ENCODE results near the gene UVRAG.

UVRAG gene

DNA sequence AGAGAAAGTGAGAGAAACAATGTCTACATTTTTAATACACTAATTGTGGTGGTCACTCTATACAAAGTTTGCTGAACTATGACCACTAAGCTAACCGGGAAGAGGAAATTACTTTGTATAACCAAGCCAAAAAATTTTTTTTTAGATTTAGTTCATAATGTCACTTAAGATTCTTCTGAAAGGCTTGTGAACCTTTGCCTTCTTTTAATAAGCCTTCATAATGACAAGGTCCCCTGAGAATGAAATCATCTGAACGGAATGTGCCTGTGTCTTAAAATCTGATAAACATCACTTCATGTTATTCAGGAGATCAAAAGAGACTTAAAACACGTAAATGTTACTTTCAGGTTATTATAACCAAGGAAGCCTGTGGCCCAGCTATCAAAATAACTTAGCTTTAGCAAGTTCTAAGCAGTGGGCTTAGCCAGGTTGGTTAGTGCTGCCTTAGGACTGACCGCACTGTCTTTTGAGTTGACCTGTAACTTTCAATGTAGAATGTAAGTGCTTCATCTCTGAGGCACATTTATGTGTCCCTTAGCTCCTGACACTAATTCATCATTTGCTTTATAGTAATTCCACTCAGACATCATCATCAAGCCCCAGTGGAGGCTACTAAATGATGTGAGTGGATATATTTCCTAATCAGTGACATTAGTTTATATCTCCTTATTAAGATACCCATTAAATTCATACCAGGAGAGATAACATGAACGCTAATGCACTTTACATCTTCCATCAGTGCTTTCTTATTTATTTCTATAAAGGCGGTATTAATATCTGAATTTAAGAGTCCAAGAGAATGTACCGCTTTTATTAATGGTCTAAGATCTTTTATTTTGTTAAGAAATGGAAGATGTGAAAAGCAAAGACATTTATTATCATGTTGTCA lies 268.8 kb downstream of the UVRAG start:
- no peak for DNase-seq

DNA sequence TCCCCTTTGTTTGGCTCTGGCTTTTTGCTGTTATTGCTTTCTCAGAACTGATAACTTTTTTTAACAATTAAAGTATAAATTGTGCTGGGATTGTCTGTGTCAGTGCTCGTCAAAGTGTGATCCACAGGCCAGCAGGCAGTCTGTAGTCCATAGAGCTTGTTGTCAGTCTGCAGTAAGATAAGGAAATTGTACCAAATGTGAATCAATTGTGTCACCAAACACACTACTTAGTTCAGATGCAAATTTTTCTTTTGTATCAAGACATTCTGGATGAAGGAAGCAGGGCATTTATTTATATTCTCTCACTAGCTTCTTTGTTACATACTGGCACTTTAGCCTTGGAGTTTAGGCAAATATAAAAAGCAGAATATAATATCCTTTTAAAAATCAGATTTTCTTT lies 270.3 kb downstream of the UVRAG start:
- DNase-seq = no peak

DNA sequence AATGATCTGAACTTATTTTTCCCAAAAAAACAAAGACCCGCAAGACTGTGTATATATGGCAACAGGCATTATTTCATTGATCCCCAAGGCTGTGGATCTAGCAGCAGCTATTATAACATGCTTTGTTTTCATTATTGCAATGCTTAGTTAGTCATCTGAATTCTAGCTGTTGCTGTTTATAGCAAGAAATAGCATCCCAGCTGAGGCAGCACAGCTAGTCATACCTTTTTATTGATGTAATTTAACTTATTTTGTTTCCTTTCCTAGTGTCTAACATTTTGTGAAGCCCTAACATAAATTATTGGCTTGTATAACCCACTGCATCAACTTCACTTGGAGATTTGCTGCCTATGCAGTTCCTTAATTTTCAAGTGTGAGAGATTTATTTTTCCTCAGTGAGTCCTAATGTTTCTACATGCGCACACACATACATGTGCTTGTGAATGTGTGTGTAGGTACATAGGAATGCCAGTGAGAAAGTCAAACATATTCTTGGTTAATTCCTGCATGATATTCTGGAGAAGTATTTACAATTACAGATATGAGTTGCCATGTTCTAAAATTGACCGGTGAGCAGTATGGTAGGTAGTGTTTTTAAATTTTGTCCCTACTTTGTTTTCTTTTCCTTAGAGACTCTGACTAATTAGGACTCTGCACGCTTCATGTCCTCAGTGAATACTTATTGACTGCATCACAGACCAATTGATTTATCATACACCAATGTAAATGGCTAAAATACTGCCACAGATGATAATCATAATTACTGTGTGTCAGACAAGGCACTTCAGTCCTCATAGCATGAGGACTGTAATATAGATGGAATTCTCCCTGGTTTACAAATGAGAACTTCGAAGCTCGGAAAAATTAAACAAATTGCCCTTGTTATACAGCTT lies 272.0 kb downstream of the UVRAG start:
- no peak for DNase-seq

DNA sequence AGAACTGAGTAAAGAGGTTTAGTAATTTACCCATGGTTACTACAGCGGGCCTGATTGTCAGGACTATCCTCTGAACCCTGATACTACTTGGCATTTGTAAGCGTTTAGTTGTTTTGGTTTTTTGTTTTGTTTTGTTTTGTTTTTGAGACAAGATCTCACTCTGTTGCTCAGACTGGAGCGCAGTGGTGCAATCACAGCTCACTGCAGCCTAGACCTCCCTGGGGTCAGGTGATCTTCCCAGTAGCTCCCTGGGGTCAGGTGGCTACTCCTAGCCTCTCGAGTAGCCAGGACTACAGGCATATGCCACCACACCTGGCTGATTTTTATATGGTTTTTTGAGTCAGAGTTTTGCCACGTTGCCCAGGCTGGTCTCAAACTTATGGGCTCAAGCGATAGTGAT lies 272.7 kb downstream of the UVRAG start:
- DNase-seq = no peak

DNA sequence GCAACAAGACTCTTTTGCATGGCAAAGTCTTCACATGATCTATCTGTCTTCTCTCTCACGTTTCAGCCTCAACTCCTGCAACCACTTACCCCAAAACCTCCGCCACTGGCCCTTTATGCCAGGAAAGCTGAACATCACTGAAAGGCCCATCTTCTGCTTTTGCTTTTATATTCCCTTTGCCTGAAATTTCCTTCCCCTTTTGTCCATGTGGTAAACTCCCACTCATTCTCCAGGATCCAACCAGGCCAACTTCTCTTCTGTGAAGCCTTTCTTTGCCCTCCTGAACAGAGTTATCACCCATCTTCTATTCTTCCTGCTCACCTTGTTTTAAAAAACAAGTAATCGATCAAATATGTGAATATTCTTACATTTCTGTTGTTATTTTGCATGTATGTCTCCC lies 273.5 kb downstream of the UVRAG start:
- no peak for DNase-seq

DNA sequence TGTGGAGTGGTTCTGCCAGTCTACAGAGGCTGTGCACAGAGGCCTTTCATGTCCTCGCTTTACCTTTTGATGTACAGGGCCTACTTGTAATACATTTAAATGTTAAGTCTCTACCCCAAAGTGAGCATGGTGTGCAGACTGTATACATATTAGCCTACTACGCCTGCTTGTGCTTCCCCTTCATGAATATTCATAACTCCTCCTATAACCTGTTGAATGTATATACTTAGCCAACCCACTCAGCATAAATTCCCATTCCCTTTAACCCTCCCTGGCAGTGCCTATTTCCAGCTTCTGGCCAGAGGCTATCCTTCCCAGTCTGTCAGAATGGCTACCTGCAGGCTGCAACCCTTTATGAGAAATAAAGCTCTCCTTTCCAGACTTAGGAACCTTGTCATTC lies 275.2 kb downstream of the UVRAG start:
- no peak for DNase-seq

DNA sequence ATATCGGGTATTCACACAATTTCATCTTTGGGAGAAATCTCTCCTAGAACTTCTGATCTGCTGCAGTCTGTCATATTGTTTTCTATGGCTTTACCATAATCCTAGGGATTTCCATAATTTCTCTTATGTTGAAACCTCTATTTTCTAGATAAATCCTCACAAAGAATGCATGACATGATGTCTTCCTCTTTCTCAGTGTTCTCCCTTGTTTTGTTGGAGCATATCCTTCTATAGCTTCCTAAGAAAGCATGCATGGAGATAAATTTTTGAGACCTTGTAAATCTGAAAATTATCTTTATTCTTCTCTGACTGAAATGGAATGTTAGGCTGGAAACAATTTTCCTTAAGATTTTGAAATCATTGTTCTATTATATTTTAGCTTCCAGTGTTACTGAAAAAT lies 275.8 kb downstream of the UVRAG start:
- DNase-seq = no peak

DNA sequence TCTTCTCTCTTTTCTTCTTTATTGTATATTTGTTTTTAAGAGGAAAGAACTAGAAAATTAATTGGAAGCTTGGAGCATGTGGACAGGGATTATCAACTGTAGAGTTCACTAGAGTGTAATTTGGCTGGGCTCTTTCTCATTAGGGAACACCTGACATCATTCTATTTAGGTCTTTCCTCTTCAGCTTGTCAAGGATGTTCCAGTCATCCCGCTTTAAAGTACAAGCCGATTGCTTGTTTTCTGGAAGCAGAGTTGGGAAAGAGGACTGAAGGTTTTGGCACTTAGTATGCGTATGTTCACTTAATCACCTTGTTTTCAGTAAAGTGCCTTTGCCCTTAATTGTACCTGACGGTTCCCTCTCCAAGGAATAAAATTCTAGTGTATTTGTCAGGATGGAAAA lies 279.7 kb downstream of the UVRAG start:
- DNase-seq = no peak

DNA sequence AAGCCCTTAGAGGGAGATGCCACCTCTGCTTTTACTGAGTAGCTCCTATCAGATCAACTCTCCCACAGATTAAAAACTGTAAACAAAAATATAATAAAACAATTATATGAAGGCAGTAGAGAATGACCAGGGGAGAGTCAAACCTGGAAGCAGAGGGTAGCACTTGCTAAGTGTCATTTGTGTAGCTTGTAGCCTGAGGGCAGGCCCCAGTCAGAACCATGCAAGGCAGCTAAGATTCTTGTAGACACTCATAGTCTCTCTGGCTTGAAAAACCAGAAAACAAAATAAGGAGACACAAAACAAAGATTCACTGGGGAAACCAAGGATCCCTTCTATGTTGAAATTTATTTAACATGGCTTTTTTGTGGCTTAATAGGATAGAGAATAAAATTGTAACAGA lies 280.9 kb downstream of the UVRAG start:
- no peak for DNase-seq

DNA sequence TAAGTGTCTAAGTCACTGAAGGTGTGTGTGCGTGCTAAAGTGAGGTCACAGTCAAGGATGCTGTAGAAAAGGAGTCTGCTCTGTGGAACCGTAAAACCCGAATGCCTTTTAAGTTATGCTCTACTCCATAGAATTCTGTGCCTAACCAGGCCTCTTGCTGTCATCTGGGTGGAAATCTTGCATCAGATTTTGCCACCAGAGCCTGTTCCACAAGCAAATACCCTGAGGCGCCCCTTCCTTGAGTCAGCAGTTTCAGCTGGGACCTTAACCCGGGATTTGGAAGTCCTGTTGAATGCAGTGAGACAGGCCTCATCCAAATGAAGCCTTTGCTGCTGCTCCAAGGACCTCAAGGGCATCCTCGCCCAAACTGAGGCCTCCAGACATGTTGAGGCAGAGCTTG lies 281.5 kb downstream of the UVRAG start:
- DNase-seq = no peak

DNA sequence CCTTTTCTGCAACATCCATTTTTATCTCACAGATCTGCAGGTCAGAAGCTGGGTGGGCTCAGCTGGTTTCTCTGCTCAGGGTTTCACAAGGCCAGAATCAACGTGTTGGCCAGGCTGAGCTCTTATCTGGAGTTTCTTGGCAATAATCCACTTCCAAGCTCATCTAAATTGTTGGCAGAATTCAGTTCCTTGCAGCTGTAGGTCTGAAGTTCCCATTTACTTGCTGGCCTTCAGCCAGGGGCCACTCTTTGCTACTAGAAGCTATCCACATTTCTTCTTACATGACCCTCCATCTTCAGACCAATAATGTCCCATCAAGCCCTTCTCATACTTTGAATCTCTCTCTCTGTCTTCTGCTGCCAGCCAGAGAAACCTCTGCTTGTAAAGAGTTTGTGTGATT lies 287.8 kb downstream of the UVRAG start:
- DNase-seq = no peak

DNA sequence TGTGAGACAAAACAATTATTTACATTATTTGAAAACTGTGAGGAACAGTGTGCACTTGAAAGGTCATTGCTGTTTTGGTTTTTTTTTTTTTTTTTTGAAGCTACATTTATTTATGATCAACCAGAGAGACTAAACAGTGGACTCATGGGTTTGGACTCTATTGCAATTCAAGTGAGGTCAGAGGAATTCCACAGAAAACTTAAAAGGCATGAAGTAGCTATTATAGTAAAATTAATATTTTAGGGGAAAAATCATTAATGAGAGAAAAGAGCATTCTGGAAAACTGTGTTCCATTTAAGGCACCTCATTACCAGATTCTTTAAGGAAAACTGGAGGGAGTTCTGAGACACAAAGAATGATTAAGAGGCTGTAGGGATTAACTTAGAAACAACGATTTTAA lies 288.4 kb downstream of the UVRAG start:
- DNase-seq = no peak

DNA sequence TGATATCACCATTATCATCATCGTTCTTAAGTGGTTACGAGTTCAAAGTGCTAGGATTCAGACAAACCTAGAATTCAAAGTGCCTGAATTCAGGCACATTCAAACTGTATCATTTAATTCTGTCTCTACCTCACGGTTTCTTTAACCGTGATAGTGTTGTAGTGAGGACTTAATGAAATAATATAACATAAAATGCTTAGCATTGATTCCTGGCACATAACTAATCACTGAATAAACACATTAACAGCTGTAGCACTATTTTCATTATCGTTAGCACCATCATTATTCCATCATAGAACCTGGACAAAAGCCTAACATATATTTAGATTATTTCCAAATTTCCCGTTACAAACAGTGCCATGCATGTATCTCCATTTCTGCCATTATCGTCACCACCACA lies 289.3 kb downstream of the UVRAG start:
- DNase-seq = no peak

DNA sequence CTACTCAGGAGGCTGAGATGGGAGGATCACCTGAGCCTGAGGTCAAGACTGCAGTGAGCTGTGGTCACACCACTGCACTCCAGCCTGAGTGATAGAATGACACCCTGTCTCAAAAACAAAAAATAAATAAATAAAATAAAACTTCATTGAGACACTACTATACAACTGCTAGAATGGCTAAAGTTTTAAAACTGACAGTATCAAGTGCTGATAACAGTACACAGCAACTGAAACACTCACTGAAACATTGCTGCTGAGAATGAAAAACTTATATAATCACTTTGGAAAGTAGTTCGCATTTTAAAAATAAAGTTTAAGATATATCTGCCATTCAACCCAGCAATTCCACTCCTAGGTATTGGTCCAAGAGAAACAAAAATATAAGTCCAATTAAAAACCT lies 290.6 kb downstream of the UVRAG start:
- DNase-seq = no peak

DNA sequence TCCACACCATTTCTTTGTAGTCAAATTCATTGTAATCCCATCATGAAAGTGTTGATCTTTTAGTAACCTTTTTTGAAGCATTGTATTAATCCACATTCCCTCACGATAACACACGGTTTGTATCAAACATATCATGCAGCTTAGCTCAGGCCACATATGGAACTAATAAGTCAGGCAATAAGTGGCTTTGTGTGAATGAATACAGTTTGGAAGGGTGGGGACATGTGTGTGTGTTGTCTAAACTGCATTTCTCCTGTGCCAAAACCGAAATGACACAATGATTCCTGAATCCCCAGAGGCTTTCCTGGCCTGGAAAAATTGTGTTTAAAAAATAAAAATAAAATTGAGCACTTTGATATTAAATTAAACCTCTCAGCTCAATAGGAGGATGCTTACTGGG lies 293.0 kb downstream of the UVRAG start:
- DNase-seq = no peak

DNA sequence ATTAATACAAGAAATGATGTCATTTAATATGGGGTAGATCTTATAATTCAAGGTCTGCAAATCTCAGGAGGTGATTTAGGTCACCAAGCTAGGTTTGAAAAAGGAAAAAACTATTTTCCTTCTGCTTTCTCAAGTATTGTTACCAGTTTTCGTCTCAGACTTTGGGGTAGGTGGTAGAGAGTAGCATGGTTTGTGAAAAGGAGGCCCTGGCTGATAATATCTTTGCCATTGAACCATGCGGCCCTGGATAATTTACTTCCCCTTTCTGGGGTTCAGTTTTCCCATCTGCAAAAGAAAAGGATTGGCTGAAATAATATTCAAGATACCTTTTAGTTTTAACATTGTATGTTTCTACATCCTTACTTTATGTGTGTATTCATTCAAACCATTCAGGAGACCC lies 299.2 kb downstream of the UVRAG start:
- no peak for DNase-seq

DNA sequence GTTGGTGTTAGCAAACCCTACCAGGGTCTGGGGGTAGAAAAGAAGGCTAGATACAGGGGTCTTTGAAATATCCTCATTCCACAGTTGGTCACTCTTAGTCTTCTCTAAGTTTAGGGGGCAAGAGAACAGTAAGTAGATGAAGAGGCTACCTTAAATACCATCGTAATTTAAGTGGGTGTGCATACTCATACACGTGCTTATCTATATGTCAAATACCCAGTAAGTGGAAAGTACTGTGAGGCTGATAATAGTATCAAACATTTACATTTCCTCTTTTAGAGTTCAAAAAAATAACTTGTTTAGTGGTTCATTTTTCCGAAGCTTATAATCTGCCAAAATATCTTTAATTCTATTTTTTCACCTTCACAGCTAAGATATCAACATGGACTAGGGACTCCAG lies 300.5 kb downstream of the UVRAG start:
- no peak for DNase-seq

DNA sequence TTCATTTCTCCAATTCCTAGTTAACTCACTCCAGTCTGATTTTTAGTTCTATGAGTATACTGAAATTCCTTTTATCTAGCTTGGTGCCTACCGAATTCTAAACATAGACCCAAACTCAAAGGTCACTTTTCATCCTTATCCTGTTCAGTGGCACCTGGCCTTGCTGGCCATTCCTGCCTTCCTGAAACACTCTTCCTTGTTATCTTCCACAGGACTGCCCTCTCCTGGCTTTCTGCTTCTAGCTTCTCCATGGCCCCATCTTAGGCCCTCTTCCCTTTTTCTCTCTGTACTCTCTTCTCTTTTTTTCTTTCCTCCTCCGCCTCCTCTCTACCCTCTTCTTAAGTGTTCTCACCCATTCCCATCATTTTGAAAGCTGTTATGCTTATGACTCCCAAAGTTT lies 304.0 kb downstream of the UVRAG start:
- DNase-seq = no peak

DNA sequence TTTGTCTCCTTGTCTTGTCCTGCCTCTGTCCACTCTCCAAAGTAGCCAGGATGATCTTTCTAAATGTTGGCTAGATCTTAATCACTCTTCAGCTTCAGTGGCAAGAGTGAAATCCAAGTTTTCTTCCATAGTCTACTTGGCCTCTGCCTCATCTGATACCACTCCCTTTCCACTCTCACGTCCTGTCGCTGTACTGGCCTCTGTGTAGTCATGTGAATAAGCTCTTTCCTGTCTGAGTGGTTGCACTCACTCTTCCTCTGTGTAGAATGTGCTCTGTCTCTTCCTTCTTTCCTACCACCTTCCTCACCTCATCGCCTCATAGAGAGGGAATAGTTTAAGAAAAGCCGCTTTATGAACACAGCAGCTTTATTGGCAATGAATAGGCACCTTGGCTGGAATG lies 304.8 kb downstream of the UVRAG start:
- no peak for DNase-seq

DNA sequence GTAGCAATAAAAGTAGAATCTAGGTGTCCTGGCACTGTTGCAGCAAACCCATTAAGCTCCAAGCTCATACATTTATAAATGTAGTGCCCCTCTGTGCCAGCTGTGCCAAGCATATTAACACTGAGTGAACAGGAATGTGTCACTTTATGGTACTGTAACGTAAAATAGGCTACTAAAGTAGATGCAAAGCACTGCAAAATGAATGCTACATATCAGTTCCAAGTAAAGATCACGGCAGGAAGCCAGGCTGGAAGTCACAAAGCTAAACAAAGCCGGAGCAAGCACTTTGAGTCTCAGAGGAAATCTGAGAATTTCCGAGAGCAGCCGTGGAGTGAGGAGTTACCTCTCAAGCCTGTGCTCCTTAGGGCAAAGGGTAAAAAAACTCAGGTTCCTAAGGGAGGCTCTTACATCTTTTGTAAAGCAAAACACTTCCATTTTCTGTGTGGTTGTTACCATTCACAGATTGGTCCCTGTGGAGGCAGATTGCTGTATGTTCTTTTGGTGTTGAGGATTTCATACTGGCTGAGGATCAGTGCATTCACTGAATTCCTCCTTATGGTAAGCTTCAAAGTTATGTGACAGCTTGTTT lies 305.6 kb downstream of the UVRAG start:
- peak; percentile 30 for DNase-seq

DNA sequence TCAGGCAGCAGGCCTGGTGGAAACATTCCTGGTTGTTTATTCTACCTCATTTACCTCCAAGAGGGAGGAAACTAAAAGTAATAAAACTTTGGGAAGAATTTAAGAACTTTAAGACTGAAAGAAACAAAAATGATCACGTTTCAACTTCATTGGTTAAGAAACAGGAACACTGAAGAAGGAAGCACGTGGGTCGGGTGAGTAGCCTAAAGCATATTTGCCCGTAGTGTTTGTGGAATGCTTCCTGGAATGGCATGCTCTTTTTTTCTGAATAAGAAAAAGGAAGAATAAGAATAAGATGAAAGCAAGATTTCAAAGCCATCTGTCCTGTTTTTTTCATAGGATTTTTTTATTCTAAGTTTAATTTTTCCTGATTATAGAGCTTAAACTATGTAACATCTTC lies 308.2 kb downstream of the UVRAG start:
- DNase-seq = no peak

DNA sequence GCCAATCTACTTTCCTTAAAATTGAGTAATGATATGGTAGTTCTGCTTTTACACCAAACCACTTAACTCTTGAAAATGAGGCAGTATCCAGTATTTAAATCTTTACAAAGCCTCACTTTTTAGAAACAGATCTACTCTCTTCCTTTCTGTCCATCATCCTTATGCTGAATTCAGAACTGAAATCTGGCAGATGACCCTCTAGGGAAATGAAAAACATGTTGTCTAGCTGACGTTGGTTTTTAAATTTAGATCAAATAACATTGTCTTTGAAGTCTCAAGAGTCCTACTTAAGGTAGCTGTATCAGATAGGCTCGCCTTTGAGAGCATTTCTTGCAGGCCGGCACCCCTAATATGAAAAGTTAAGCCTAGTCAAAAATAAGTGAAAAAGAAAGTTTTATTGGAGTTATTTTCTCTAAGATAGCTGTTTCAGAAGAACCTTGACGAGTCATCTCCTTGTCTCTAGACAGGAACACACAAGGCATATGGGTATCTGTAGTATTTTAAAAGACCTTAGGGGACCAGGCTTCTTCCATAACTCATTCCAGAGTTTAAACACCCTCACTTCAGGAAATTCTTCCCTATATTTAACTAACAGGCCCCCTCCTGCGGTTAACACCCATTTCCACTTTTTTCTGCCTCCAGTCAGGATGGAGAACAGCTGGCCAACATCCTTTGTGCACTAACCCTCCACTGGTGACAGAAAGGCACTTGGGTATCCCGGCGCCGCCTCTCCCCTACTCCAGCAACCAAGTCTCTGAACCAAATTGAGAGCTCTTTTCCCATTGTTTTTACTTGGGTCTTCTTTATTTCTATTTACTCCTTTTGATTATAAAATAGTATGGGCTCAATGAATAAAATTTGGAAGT lies 310.1 kb downstream of the UVRAG start:
- no peak for DNase-seq

DNA sequence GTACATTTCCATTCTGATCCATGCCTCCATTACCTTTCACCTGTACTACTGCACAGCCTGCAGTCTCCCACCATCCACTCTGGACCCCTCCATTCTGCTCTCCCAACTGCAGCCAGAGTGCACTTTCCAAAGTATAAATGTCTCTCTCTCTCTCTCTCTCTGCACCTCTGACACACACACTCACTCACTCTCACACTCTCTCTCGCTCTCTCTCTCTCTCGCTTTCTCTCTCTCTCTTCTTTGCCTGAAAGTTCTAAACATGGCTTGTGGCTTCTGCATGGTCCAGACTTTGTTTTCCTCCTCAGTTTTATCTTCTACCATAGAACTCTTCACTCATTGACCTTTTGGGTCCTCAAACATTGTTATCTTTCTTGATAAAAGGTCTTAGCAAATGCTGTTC lies 314.7 kb downstream of the UVRAG start:
- DNase-seq = no peak

All from left hindlimb (tissue), 1 donor.